AG09309 (cell line): Measurements from ENCODE around the gene GZMH.

Experiments
- DNase-seq: peaks from one replicate; pipeline ENCODE4 v3.0.0-alpha.2; 2010; ENCODE audit warnings: low read depth
- H3K4me3 ChIP-seq: 2 replicates; pipeline ENCODE4 v1.5.1; 2011; ENCODE audit warnings: mild to moderate bottlenecking, low read depth, low read length, moderate library complexity; ENCODE audit not compliant: control insufficient read depth
- TF ChIP-seq, protein P1 (sequence below): IDR thresholded peaks from 2 replicates; pipeline ENCODE4 v1.5.1; 2011; ENCODE audit warnings: mild to moderate bottlenecking, low read depth, low read length, inconsistent platforms; ENCODE audit not compliant: insufficient read depth, control insufficient read depth; ENCODE audit errors: missing control alignments

Gene GZMH

DNA sequence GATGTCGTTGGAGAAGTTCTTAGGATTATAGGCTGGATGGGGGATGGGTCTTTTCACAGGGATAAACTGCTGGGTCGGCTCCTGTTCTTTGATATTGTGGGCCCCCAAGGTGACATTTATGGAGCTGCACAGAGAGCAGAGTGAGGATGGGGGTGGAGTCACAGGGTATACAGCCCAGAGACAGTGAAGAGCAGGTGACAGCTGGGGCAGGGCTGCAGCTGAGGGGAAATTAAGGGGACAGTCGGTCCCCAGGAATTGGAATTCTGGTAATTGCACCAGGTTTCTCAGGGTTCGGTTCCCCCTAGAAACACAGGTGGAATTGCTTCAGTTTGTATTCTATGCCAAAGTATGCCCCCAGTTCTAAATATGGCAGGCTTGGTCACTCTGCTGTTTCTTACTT lies 22.9 kb upstream of the GZMH start:
- no peak for DNase-seq
- TF ChIP-seq, protein P1, sequence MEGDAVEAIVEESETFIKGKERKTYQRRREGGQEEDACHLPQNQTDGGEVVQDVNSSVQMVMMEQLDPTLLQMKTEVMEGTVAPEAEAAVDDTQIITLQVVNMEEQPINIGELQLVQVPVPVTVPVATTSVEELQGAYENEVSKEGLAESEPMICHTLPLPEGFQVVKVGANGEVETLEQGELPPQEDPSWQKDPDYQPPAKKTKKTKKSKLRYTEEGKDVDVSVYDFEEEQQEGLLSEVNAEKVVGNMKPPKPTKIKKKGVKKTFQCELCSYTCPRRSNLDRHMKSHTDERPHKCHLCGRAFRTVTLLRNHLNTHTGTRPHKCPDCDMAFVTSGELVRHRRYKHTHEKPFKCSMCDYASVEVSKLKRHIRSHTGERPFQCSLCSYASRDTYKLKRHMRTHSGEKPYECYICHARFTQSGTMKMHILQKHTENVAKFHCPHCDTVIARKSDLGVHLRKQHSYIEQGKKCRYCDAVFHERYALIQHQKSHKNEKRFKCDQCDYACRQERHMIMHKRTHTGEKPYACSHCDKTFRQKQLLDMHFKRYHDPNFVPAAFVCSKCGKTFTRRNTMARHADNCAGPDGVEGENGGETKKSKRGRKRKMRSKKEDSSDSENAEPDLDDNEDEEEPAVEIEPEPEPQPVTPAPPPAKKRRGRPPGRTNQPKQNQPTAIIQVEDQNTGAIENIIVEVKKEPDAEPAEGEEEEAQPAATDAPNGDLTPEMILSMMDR, result no peak
- H3K4me3 ChIP-seq, result no peak overlapping the region

DNA sequence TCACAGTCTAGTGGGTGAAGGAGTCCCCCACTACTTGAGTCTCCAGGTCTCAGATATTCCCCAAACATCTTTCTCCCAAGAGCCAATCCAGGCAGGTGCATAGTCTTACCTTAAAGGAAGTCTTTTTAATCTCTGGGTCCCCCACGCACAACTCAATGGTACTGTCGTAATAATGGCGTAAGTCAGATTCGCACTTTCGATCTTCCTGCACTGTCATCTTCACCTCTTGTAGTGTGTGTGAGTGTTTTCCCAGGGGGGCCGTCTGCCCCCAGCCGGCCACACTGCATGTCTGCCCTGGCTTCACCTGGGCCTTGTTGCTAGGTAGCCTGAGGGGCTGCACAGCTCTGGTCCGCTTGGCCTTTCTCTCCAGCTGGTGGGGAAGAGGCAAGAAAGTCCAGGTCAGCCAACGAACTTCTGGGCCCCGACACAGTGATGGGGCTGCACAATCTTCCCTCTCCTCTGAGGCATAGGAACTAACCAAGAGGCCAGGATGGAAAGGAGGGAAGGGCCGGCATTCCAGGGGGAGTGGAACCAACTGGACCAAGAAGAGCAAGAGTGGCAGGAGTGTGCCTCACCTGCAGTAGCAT lies 22.4 kb upstream of the GZMH start:
- no peak overlapping the region for H3K4me3 ChIP-seq
- DNase-seq, result no peak
- TF ChIP-seq, protein P1, result no peak

DNA sequence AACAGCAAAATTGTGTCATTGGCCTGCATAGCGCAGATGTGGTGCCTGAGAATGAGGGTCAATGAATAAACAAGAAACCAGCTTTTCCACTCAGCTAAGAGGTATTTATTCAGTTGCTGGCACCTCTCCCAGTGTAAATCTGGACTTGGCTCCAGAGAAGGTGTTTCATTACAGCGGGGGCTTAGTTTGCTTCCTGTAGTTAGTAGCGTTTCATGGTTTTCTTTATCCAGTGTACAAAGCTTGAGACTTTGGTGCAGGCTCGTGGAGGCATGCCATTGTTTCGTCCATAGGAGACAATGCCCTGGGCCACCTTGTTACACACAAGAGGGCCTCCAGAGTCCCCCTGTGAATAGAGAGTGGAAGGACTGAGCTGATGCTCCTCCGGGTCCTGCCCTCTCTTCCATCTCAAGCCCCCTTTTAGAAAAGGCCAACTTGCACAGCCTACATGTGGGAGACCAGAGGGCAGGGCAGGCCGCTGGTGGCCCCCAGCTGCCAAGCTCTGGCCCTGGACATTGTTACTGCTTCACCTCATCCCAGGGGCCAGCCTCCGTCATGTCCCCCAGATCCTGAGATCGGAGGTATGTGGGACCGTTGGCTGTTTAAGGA lies 21.5 kb upstream of the GZMH start:
- peak; percentile 7 for DNase-seq
- TF ChIP-seq, protein P1, result no peak
- H3K4me3 ChIP-seq, result no peak overlapping the region

DNA sequence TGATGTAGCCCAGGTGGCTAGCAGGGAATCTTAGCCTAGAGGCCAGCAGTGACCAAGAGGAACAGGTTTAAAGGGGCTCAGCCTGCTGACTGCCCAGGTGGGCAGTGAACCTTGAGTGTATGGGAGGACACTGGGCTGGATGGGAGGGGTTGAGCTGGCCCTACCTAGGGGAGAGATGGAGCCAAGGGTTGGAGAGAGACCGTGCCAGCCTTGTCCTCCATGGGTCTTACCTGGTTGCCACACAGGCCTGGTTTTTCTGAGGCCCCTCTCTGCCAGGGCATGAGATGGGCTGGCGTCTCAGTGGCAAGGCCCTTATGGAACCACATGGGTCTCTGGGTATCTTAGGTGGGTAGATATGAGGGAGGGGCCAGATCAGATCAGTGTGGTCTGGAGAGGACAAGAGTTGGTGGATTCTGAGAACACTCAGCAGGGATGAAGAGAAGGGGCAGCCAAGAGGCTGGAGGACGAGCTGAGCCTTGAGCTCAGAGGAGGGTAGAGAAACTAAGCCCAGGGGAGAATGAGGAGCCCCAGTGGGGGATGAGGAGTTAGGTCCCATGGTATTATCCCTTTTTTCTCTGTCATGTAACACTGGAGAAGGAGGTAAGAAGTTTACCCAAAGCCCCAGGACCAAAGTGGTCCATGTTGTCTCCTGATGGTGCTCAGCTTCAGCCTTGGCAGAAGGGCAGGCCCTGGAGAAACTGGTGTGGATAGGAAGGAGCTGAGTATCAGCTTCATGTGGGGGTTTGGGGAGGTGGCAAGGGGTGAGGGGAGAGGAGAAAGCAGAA lies 20.8 kb upstream of the GZMH start:
- TF ChIP-seq, protein P1, result no peak
- H3K4me3 ChIP-seq, result no peak overlapping the region
- DNase-seq, result no peak

DNA sequence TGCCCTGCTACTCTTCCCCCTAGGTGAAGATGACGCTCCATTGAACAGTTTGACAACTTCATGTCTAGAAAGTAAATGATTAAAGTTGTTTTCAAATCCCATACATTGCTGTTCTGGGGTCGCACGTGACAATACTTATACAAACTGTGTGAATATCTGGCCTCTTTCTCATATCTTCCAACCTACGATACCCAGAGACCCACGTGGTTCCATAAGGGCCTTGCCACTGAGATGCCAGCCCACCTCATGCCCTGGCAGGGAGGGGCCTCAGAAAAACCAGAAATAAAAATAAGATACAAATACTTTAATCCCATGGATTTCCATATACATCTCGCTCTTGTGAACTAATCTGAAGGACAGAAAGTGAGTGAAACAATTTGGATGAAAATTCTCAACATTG lies 20.0 kb upstream of the GZMH start:
- H3K4me3 ChIP-seq, result no peak overlapping the region
- TF ChIP-seq, protein P1, result no peak
- DNase-seq, result no peak

DNA sequence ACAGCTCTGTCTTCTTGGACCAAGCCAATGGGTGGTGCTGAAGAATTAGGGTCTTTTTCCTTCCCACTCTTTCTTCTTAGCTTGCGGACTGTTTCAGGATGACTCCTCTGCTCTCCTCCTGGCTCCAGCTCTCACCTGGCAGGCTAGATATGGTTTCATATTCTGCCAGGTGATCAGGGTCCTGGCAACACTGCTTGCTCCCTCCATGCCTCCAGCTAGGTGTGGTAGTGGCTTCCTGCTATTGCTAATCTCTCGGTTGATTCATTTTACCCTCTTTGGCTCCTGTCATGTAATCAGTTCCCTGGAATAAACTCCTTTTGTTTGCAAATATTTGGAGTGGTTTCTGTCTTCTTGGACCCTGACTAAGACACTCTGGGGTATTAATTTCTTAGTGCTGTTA lies 4.3 kb upstream of the GZMH start:
- no peak overlapping the region for H3K4me3 ChIP-seq
- no peak for DNase-seq
- TF ChIP-seq, protein P1, result no peak
